GM19043 (cell line): Measurements from ENCODE around the gene CAMK2G.
A peak's percentile ranks its signal among the peaks of the same experiment; 100 is the strongest.

Source experiments
- ATAC-seq: cut with Tn5 transposase; IDR thresholded peaks from one replicate; pipeline ENCODE4 v1.9.1; 2021; ENCODE audit warnings: low read depth; ENCODE audit not compliant: unreplicated experiment

The CAMK2G gene

DNA sequence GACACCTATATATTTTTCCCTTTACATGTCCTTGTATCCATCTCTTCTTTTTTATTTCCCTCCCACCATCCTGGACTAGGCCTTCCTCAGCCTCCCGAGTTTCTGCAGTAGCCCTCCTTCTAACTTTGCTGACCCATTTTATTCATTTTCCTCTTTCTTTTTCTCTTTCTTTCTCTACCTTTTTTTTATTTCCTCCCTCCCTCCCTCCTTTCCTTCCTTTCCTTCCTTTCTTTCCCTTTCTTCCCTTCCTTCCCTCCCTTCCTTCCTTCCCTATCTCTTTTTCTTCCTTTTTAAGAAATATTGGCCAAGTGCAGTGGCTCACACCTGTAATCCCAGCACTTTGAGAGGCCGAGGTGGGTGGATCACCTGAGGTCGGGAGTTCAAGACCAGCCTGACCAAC is 9.7 kb upstream of the CAMK2G start:
- no peak for ATAC-seq

DNA sequence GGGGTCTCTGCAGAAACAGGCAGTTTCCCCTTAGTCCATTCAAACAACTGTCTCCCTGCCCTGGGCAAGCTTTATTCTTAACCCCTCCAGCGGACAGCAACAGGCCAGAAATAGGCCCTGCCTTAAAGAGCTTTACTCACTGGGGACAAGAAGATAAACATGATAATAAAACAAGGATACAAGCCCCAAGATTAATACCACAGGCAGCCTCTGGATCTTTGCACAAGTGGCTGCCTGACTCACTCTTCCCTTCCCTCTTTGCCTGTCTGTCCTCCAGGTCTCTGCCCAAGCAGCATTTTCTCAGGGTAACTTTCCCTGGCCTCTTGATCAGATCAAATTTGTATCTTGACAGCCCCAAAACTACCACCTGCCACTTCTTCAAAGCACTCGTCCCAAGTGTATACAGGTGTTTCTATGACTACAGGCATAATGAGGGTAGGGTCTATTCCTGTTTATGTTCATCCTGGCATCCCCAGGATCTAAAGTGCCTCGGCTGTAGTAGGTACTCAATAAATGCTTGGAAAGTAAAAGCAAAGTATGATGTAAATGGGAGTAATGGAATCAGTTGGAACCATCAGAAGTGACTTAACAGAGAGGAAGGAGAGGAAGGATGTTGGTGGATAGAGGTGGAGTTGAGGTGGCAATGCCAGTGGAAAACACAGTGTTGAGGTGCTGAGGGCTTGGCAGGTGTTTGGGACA is 7.0 kb upstream of the CAMK2G start:
- no peak for ATAC-seq

DNA sequence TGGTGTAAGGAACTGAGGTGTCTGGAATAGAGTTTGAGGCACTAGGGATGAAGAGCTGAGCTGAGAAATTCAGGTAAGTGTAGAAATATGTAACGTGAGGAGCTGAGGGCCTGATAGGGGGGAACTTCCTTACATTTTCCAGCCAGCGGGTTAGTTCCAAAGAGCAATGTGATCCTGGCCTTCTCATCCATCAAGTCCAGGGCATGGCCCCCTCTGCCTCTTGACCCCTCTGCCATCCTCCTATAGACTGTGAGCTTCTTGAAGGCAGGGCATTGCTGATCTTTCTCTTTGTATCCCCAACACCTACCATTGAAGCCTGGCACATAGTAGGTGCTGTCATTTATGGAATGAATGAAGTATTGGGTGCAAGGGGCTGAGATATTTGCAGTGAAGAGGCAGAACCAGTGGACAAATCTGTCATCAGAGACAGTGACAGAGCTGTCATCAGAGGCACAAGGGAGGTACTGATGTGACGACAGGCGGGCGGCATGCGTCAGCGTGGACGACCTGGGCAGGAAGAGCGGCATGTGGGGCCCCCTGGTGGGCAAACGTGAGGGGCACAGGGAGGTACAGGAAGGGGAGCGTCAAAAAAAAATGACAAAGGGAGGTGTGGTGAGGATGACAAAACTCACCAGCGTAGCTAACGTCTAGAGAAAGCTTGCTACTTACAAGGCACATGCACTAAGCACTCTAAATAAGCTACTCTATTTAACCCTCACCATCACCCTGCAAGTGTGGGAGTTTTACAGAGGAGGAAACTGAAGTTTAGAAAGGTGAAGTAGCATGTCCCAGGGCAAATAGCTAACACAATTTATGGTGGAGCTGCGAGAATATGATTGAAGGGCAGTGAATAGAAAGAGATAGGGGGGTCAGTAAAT is 5.2 kb upstream of the CAMK2G start:
- peak; percentile 82 for ATAC-seq

DNA sequence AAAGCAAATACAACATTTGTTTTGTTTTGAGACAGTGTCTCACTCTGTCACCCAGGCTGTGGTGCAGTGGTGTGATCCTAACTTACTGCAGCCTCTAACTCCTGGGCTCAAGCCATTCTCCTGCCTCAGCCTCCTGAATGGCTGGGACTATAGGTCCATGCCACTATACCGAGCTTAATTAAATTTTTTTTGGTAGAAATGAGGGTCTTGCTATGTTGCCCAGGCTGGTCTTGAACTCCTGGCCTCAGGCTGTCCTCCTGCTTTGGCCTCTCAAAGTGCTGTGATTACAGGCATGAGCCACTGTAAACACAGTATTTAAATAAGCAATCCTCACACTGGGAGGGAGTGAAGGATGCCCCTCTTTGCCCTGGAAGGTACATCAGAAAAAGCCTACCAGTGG is 4.0 kb upstream of the CAMK2G start:
- ATAC-seq = no peak

DNA sequence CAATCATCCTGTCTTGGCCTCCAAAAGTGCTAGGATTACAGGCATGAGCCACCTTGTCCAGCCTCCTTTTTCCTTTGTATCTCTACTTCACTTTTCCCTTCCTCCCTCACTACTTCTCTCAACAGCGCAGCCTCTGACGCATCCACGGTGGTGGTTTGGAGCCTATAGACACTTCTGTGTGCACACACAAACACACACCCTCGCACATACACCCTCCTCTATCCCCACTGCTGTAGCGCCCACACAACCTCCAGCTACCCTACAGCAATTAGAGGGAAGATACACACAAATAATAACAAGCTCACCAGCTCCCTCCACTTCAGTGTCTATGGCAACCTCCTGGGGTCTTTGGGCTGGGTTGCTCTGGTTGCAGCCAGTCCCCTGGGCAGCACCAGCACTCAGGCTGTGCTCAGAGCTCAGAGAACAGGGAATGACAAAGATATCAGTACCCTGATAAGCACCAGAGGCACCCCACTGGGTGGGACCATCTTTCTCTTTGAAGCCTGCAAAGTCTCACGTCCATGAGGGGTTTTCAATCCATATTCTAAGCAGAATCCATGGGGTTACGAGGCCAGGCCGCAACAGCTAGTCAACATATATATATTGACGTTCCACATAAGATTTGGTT is 3.3 kb upstream of the CAMK2G start:
- ATAC-seq = no peak

DNA sequence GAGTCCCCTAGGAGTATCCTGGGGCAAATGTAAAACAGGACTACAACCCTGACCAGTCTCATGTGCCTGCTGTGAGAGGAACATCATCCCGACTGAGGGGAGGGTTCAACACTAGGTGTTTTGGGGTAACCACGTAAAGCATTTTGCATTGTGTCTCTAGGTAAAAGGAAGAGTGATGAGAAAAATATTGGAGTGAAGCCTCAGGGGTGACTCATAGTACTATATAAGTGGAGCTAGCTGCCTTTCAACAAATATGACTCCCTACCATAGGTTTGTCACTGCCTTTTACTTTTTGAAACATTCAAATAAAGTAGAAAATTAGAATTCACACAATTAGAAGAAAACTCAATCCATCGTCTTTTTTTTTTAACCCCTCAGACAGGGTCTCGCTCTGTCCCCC is 2.6 kb upstream of the CAMK2G start:
- ATAC-seq = no peak

DNA sequence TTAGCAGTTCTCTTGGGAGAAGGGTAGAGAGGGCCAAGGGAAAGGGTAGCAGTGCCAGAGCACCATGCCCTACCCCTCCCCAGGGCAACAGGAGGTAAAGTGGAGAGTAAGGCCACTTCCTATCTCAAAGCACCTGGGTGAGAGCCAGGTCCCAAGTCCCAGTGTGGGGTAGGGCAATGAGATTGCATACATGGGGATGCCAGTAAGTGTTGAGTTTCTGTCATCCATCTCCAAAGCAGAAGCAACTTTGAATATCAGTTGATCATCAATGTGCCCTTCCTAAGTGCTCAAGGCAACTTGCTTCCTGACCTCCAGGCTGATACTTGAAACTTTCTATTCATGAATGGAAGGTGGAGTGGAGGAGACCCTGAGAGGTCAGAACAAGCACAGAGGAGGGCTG is 2.2 kb upstream of the CAMK2G start:
- ATAC-seq = no peak

DNA sequence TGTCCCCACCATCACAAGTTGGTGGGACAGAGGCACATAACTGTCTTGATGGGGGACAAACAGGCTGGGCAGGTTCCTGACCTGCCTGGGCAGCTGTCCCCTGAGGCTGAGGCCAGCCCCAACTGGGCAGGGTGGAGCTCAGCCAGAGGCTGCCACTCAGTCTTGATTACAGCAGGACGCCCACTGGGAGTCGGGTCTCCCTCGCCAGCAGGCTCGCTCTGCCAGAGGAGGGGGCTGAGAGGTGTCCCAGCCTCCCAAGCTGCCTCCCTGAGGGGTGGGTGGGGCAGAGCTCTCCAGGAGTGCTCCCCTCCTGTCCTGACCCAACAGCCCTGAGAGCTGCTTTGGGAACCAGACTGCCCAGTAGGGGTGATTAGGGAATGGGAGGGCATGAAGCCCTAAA is 1.8 kb upstream of the CAMK2G start:
- no peak for ATAC-seq

DNA sequence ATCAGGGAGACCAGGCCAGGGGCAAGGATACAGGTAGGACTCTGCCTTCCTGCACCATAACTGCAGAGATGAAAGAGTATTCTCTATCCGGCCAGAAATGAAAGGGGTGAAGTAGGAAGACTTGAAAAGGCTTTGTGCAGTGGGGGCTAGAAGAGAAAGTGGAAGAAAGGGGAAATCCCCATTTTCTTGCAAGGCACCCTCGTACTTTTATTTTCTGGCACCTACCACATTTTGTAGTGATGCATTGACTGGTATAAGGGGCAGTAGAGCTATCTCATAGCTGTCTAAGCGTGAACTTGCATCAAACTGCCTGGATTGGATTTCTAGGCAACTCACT is 752 bp upstream of the CAMK2G start:
- ATAC-seq = peak; percentile 19

DNA sequence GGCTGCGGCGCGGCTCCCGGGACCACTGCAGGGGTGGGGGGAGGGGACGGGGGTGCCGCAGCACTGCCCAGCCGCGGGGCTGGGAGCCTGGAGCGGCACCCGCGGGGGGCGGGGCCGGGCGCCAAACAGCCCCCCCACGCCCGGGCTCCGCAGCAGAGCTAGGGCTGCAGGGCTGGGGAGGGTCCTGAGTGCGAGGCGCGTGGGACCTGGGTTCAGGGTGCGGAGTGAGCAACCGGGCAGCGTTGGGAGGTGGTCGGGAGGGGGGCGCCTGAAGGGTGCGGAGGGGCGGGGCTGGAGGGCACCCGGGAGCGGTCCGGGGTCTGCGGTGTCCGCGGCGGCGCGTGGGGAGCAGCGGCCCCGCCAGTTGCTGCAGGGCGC is 528 bp downstream of the CAMK2G start:
- ATAC-seq = no peak

DNA sequence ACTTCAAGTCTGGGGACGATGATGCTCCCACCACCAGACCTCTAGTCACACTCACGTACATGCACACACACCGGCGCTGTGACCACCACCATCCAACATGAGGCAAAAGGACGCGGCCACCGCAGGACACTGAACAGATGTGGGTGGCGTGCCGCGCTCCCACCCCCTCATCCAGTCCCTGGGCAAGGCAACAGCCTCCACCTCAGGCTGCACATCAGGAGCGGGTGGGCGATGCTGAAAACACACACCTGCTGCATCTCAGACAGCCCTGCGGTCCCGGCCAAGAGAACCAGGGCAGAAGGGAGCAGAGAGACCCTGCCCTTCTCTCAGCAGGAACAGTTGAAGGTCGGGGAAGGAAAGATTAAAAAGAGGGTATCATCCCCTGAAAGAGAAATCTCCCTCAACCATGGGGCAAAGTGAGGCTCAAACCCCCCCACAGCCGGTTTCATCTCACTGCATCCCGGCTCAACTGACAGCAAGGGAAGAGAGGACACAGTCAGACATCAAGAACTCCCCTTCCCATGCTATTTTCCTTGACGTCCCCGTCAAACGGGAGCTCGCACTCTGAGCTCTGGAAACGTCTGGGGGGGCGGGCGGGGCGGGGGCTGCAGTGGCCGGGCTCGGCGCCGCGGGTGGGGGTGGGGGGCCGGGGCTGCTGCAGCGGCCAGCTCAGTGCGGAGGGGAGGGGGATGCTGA is 1.1 kb downstream of the CAMK2G start:
- no peak for ATAC-seq

DNA sequence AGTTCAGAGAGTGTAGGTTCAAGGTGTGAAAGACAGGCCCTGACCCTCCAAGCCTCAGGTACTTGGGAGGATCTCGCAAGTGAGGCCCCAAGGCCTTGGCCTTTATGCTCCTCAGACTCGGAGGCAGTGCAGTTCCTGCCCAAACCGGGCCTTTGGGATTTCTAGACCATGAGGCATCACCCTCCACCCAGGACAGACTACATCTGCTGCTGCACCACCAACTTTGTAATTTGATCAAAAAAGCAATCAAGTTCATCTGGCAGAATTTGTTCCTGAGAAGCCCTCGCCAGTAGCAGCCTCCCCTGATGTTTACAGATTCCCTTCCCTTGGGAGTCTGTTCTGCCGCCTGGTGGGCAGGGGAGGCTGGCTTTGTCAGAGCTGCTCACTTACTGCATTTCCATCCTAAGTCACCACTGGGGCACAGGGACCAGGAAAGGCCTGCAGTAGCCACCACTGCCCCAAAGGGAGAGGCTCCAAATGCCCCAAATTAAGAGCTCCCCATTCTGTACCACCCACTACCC is 2.1 kb downstream of the CAMK2G start:
- ATAC-seq = no peak

DNA sequence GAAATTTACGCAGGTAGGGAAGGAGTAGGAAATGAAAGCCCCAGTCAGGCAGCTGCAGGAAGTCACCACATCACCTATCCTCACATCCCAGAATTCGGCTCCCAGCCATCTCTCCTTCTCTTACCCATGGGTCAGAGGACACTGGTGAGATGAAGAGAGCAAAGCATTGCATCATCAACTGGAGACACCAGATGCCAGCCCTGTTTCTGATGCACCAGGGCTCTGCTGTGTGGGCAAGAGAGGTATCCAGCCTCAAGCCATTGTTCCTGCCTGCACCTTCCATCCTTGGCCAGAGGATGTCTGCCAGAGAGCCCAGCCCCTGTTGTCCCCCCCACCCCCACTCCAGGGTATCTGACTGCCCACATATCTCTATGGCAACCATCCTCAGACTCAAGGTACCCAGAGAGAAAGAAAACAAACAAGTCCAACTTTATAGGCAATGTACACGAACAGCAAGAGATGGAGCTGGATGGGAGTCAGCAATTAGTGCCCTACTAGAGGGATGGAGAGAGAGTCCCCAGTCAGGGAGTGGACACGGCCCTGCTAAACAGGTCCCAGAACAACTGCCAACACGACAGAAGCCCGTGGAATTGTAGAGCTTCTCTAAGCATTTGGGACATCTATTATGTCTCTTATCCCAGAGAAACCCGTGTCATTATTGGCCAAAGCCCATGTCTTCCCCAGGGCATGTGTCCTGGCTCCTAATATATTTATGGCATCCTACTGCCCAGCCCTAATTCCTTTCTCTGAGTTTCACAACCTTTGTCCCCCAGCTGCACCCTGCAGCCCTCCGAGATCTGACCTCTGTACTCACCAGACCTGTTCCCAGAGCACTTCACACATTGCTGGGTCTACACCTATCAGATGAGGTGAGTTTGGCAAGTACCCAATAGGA is 2.8 kb downstream of the CAMK2G start:
- ATAC-seq = no peak

DNA sequence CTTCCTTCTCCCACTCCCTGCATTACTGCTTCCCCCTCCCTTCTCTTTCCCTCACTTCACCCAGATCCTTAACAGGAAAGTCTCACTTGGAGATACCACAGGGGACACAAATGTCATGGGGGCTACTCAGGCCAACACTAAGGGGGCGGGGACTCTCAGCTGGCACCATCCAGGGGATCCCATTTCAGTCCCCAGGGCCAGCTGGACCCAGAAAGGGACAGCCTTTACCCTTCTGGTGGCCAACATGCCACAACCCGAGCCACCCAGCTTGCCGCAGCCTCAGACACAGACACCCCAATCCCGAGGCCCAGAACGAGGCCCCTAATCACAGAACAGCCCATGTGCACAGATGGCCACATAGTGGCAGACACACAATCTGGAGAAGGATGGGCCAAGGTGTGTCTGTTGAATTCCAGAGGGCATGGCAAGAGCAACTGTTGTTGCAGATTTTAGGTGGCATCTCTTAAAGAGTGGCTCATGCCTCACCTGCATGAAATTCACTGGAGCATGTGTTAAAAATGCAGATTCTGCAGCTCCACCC is 5.6 kb downstream of the CAMK2G start:
- no peak for ATAC-seq

DNA sequence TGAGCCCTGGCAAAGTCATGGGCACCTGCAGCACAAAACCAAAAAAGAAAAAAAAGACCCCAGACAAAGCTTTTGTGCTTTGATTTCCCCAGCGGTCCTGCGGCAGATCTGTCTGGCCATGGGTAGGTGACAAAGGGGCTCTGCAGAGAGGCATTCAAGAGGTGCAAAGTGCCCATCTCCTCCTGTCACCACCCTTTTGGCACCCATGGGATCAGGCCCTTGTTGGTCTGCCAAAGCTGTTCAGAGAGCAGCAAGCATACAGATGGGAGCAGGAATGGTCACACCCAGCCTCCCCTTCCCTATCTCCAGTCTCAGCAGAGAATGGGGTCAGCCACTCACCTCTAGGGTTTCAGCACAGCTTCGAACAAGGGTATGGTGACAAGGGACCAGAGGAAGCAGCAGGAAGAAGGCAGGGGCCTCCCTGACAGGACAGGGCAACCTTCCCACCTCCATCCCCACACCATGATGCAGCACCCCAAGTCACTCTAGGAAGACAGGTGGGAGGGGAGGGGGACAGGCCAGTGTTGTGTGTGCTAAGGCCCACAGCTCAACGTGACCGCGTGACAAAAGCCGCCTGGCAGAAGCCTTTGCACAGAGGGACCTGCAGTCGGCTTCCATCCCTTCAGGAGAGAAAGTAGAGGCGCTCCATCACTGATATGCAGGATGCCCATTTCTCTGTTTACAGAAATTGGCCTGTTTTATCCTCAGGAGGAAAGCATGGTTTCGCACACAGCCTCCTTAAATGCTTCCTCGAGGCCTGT is 6.3 kb downstream of the CAMK2G start:
- no peak for ATAC-seq

DNA sequence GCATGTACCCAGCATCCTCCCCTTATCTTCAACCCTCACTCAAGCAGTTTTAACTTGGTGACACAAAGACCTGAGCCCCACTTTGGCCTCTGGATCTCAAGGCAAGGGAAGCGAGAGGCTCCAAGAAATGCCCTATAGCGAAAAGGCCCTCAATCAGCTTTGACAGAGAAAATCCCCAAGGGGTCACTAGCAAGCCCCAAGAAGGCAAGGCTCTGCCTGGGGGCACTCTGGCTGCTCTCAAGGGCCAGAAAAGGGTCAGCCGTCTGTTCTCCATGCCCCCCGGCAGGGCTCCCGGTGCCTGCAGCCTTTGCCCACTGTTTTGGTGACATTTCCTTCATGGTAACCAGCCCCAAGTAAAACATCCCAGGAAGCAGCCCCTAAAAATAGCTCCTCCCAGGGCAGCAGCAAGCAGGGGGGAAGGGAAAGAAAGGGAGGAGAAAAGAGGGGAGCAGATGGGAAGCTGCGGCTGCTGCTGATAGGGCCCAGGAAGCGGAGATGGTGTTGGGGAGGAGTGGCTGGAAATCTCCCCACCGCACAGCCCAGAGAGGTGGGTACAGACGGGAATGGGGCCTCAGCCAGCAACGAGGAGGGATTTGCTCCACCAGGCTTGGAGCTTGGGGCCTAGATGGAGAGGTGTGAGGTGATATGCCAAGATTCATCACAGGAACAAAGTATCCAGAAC is 7.1 kb downstream of the CAMK2G start:
- ATAC-seq = no peak

DNA sequence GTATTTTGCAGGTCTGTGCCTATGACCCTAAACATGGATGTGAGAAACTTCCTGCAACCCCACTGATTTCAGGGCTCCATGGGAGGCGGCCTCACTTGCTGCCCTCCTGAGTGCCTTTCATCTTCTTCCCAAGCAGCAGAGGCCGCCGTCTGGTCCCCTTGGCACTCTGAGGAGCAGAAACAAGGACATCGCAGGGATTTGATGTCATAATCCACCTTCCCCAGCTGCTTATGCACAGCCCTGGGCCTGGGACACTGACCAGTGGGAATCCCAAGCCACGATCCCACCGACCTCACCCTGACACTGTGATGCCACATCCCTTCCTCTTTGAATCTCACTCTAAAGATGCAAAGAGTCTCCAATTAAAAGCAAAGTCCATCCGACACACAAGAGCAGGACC is 7.7 kb downstream of the CAMK2G start:
- no peak for ATAC-seq
